ENCODE results near the gene ZNF805. TPM values are rescaled to one million over a fixed set of nuclear protein-coding genes. Genes with fewer than 3 reads are reported as not detected.
"Not testable (repeated sequence)": the region's sequence is repeated elsewhere in the genome, so short reads cannot be mapped to it uniquely, and the experiment has no call there.

Gene ZNF805
- total RNA-seq, 2 experiments from 2014 or later = 6.4 to 7.1 TPM

DNA sequence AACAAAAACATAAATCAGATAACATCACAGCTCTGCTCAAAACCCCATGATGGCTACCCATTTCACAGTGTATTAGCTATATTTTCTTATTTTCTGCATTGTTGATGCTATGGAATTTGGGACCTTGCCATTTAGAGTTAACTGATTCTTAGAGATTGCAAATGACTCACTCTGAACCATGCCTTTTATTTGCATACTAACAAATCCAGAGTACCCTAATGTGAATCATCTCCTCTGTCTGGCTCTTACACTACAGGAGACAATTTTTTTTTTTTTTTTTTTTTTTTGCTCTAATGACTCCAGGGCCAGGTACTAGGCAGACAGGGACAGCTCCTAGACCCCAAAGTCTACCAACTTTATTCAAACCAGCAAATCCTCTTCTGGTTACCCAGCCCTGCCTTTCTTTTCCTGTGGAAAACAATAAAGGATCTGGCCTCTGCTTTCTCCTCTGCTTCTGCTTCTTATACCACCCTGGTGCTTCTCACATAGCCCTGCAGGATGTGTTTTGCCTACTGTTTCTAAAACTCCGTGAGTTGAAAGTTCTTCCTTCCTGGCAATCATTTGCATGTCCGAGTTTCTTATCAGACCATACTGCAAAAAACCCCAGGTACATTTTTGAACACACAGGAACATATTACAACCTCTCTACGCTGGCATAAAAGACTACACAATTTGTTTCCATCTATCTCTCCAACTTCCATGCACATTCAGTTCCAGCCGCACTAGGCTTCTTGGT is 29.3 kb downstream of the ZNF805 start:
- ATAC-seq (peak; percentile 88), DNase-seq (no peak)
- peaks cover 23% of the 10 kb centered on the region for H3K4me1 Mint-ChIP-seq
- ChIA-PET CTCF (no interaction called here), POLR2A (no interaction called here)
- no peak overlapping the region for H3K4me3 Mint-ChIP-seq
- no peaks in the 10 kb centered on the region for H3K27me3 Mint-ChIP-seq
- H3K27ac Mint-ChIP-seq = peak overlapping the region; percentile 61
- intact Hi-C loops (cut with DNase I, micrococcal nuclease) = no loop called here
- H3K36me3 Mint-ChIP-seq (ENCODE audit: low read depth) = peaks cover 48% of the 10 kb centered on the region
- peaks cover 20% of the 10 kb centered on the region for H3K9me3 Mint-ChIP-seq (ENCODE audit: low read depth)

DNA sequence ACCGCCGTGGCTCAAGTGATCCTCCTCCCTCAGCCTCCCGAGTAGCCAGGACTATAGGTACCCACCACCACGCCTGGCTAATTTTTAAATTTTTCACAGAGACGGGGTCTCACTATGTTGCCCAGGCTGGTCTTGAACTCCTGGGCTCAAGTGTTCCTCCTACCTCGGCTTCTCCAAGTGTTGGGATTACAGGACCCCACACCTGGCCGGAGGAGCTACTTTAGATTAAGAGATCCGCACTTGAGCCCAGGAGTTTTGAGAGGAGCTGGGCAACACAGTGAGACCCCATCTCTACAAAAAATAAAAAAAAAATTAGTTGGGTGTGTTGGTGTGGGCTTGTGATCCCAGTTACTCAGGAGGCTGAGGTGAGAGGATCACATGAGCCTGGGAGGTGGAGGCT is 30.8 kb downstream of the ZNF805 start:
- Mint-ChIP-seq H3K27me3 (no peaks in the 10 kb centered on the region), H3K9me3 (ENCODE audit: low read depth) (peaks cover 14% of the 10 kb centered on the region), H3K4me1 (peaks cover 23% of the 10 kb centered on the region), H3K27ac (no peak overlapping the region), H3K36me3 (ENCODE audit: low read depth) (peaks cover 55% of the 10 kb centered on the region), H3K4me3 (no peak overlapping the region)
- intact Hi-C loops (cut with DNase I, micrococcal nuclease) = no loop called here
- ChIA-PET POLR2A (no interaction called here), CTCF (interaction anchor here (0.6 kb wide), 1 partner anchor 31 kb away, joined by 3 read pairs; the partner anchor contains the start of gene ZNF805)
- ATAC-seq (no peak), DNase-seq (no peak)

DNA sequence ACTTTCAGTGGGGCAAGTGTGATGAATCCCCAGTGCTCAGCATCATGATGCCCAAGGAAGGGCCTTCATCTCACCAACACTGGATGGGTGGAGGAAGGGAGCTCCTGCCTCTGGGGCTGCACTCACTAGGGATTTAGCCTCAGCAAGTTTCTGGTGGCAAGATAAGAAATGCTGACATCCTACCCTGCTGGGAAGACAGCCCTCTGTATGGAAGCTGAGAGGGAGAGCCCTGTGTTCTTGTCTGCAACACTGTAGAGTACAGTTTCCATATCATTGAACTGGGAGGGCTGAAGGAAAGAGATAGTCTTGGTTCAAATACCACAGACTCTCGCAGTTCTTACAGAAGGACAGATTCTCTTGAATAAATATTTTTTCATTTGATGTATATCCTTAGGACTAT is 32.6 kb downstream of the ZNF805 start:
- CTCF ChIA-PET = no interaction called here
- H3K27me3 Mint-ChIP-seq = no peaks in the 10 kb centered on the region
- H3K4me1 Mint-ChIP-seq = peaks cover 23% of the 10 kb centered on the region
- H3K9me3 Mint-ChIP-seq (ENCODE audit: low read depth) = peaks cover 5% of the 10 kb centered on the region
- DNase-seq = no peak
- POLR2A ChIA-PET = interaction anchor here (0.6 kb wide), 1 partner anchor 1241 kb away, joined by 4 read pairs; no protein-coding TSS in a partner anchor
- no peak for ATAC-seq
- peak overlapping the region; percentile 19 for H3K27ac Mint-ChIP-seq
- H3K36me3 Mint-ChIP-seq (ENCODE audit: low read depth) = peaks cover 54% of the 10 kb centered on the region
- intact Hi-C loops (cut with DNase I, micrococcal nuclease) = no loop called here
- H3K4me3 Mint-ChIP-seq = no peak overlapping the region

DNA sequence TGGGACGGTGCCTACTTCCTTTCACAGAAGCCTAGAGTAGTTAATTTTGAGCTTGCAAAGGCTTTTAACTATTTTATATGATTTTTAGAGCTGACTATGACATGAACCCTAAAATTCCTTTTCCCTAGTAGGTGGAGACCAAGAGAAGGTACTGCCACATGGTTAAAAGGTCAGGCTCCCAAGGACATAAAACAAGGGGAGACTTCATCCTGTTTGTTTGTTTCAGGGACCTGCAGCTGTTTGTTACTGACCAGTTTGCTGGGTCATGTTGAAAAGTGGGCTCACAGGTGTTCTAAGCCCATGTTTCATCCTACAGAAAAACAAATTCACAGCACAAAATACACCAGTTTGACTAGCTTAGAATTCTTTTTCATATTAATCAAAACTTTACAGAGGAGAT is 36.0 kb downstream of the ZNF805 start:
- Mint-ChIP-seq H3K27ac (no peak overlapping the region), H3K27me3 (no peaks in the 10 kb centered on the region), H3K36me3 (ENCODE audit: low read depth) (peaks cover 50% of the 10 kb centered on the region), H3K9me3 (ENCODE audit: low read depth) (peaks cover 3% of the 10 kb centered on the region), H3K4me3 (no peak overlapping the region), H3K4me1 (peaks cover 15% of the 10 kb centered on the region)
- CTCF ChIA-PET = no interaction called here
- DNase-seq (no peak), ATAC-seq (no peak)
- intact Hi-C loops (cut with DNase I, micrococcal nuclease) = no loop called here
- POLR2A ChIA-PET = no interaction called here

DNA sequence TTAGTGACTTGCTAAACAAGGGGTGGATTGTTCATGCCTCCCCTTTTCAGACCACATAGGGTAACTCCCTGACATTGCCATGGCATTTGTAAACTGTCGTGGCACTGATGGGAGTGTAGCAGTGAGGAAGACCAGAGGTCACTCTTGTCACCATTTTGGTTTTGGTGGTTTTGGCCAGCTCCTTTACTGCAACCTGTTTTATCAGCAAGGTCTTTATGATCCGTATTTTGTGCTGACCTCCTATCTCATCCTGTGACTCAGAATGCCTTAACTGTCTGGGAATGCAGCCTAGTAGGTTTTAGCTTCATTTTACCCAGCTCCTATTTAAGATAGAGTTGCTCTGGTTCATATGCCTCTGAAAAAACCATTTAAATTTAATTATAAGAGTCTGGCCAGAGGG is 38.0 kb downstream of the ZNF805 start:
- intact Hi-C loops (cut with DNase I, micrococcal nuclease); H3K4me3 Mint-ChIP-seq; DNase-seq; ATAC-seq; H3K27me3 Mint-ChIP-seq; H3K9me3 Mint-ChIP-seq (ENCODE audit: low read depth); POLR2A ChIA-PET; CTCF ChIA-PET; H3K27ac Mint-ChIP-seq: not testable (repeated sequence)
- Mint-ChIP-seq H3K4me1 (peaks cover 28% of the 10 kb centered on the region), H3K36me3 (ENCODE audit: low read depth) (peaks cover 53% of the 10 kb centered on the region)

DNA sequence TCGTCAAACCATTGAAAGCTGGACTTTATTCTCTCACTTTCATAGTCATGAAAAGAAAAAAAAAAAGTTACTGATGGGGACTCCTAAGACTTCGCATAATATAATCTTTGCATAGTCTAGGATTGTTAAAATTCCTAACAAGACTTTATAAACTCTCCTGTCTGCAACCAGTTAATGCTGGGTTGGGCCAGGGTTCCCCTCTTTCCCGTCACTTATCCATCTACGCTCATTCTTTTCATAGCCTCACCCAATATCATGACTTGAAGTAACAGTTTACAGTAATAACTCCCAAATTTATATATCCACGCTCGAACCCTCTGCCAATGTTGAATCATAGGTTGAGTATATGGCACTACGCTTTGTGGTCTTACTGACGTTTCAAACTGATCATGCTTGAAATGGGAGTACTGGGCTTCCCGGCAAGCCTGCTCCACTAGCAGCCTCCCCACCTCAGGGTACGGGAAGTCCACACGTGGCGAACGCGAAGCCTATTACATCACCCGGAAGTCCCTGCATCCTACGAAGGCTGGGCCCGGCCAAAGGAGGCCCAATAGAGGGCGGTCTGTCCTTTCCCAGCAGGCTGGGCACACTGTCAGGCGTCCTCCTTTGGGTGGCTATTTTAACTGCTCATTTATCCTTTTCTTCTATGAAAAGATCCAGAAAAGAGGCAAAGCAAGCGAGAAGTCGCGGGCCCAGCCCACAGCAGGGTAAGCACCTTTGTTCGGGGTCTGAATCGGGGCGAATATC is 39.2 kb downstream of the ZNF805 start:
- peaks cover 31% of the 10 kb centered on the region for H3K4me1 Mint-ChIP-seq
- peak; percentile 74 for ATAC-seq
- H3K36me3 Mint-ChIP-seq (ENCODE audit: low read depth) = peaks cover 54% of the 10 kb centered on the region
- ChIA-PET POLR2A (no interaction called here), CTCF (interaction anchor here (0.8 kb wide), 1 partner anchor 960 kb away, joined by 3 read pairs; no protein-coding TSS in a partner anchor)
- H3K4me3 Mint-ChIP-seq = no peak overlapping the region
- DNase-seq = peak; percentile 92
- intact Hi-C loops (cut with DNase I, micrococcal nuclease) = loop anchor here (1.0 to 5.0 kb wide), 17 partner anchors 39 to 1627 kb away; partner anchors contain the start of genes TRAPPC2B (in 2 of the 2), ZNF543 (in 2 of the 2), ZNF547 (in 2 of the 2) and ZNF805 (in 2 of the 2)
- H3K27me3 Mint-ChIP-seq = no peaks in the 10 kb centered on the region
- H3K27ac Mint-ChIP-seq = no peak overlapping the region
- no peaks in the 10 kb centered on the region for H3K9me3 Mint-ChIP-seq (ENCODE audit: low read depth)

DNA sequence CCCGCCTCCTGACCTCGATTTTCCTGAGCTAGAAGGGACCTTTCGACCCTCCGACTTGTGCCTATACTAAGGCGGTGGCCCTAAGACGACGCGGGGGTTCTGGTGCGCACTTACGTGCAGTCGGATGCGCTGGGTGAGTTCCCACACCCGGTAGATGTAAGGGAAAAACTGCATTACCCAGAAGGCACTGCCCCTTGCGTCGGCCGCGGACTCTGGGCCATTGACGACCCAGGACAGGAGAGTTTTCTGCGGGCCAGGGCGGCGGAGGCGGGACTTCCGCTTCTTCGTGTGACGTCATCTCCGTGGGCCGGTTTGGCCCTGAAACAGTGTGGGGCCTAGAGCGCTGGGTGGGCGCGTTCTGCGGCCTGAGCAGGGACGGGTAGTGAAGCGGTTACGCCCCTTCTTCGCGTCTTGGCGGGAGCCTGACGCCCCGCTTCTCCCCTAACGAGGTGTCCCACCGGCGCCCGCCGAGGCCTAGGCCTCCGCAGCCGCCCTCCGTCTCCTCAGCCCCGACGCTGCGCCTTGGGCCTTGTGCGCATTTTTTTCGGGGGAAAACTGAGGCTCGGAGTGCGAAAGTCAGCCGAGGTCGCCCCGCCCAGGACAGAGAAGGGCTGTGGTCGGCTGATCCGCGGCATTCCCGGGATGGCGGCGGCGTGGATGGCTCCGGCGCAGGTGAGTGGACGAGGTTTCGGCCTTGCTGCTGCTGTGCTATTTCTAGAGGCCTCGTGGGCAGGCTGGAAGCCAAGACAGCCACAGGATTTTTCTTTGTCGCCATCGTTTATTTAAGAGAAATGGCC is 39.9 kb downstream of the ZNF805 start, which contains the start of gene ZNF460:
ZNF460 (plus strand) TSS at position 321 of the 797 bp plus-strand sequence; CDS start at position 643, 322 bp downstream.
- peaks cover 4% of the 10 kb centered on the region for H3K9me3 Mint-ChIP-seq (ENCODE audit: low read depth)
- CTCF ChIA-PET = interaction anchor here (0.8 kb wide), 1 partner anchor 959 kb away, joined by 3 read pairs; no protein-coding TSS in a partner anchor
- intact Hi-C loops (cut with DNase I, micrococcal nuclease) = loop anchor here (1.0 to 5.0 kb wide), 16 partner anchors 40 to 1628 kb away; partner anchors contain the start of genes TRAPPC2B (in 2 of the 2), ZNF543 (in 2 of the 2), ZNF547 (in 2 of the 2) and ZNF805 (in 2 of the 2)
- no peak within 1 kb of the TSS for H3K4me3 Mint-ChIP-seq
- H3K36me3 Mint-ChIP-seq (ENCODE audit: low read depth) = peaks cover 56% of the 10 kb centered on the region
- peaks cover 37% of the 10 kb centered on the region for H3K4me1 Mint-ChIP-seq
- ATAC-seq (peak; percentile 86), DNase-seq (peak; percentile 98)
- POLR2A ChIA-PET = no interaction called here
- H3K27ac Mint-ChIP-seq = no peak within 1 kb of the TSS
- H3K27me3 Mint-ChIP-seq = no peaks in the 10 kb centered on the region

DNA sequence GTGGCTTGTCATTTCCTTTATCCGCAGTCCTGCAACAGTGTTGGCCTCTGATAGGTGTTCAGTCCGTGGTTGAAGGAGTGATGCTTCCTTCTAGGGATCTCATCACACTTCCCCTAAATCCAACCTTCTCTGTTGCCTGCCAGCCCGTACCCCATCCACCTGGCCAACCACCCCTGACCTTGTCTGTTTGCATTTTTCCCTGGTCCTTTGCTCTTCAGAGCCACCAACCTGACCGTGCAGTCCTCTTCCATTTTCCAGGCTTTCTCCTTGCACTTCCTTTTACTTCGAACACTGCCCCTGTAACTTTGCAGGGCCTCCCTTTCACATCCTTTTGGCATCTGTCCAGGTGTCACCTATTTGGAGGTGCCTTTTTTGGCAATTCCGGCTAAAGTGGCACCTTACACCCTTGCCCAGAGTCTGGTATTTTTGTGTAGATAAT is 40.5 kb downstream of the ZNF805 start:
- ChIA-PET POLR2A (no interaction called here), CTCF (no interaction called here)
- Mint-ChIP-seq H3K27ac (no peak overlapping the region), H3K4me3 (no peak overlapping the region), H3K27me3 (no peaks in the 10 kb centered on the region), H3K4me1 (peaks cover 38% of the 10 kb centered on the region), H3K9me3 (ENCODE audit: low read depth) (peaks cover 7% of the 10 kb centered on the region), H3K36me3 (ENCODE audit: low read depth) (peaks cover 57% of the 10 kb centered on the region)
- ATAC-seq = no peak
- intact Hi-C loops (cut with DNase I, micrococcal nuclease) = loop anchor here (1.0 to 5.0 kb wide), 16 partner anchors 39 to 1629 kb away; partner anchors contain the start of genes TRAPPC2B (in 2 of the 2), ZNF543 (in 2 of the 2), ZNF547 (in 2 of the 2) and ZNF805 (in 2 of the 2)
- peak; percentile 40 for DNase-seq

DNA sequence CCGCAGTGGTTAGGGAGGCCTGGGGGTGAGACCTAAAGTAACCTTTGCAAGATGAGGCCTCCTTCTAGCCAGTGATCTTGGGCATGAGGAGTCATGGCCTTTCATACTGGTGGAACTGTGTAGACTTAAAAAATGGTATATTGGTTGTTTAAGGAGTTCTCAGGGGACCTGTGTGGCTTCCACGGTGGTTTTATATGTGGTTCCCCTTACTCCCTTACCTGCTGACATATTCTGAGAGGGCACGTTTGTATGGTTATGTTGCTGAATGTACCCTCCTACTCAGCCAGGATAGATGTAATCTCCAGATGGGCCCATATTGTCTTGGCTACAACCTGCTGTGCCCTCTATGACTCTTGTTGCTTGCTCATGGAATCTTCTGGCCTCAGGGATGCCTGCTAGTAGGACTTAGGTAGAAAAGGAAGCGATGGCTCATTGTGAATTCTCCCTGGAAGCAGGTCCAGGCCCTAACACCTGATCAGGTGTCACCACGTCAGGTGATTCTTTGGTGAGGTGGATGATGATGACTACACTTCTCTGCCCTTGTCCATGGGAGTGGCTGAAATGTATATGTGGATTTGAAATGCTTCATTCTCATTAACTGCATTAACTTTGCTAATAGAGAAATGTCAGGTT is 41.7 kb downstream of the ZNF805 start:
- H3K27me3 Mint-ChIP-seq = no peaks in the 10 kb centered on the region
- no peak overlapping the region for H3K4me3 Mint-ChIP-seq
- POLR2A ChIA-PET = no interaction called here
- ATAC-seq (peak; percentile 22), DNase-seq (peak; percentile 66)
- H3K36me3 Mint-ChIP-seq (ENCODE audit: low read depth) = peaks cover 61% of the 10 kb centered on the region
- peaks cover 41% of the 10 kb centered on the region for H3K4me1 Mint-ChIP-seq
- no peak overlapping the region for H3K27ac Mint-ChIP-seq
- intact Hi-C loops (cut with DNase I, micrococcal nuclease) = loop anchor here in 1 of 2 experiments (2.0 to 5.0 kb wide), 4 partner anchors 195 to 1630 kb away; partner anchors contain the start of genes ZNF274, ZNF416 and ZNF772
- H3K9me3 Mint-ChIP-seq (ENCODE audit: low read depth) = peaks cover 13% of the 10 kb centered on the region
- CTCF ChIA-PET = no interaction called here

DNA sequence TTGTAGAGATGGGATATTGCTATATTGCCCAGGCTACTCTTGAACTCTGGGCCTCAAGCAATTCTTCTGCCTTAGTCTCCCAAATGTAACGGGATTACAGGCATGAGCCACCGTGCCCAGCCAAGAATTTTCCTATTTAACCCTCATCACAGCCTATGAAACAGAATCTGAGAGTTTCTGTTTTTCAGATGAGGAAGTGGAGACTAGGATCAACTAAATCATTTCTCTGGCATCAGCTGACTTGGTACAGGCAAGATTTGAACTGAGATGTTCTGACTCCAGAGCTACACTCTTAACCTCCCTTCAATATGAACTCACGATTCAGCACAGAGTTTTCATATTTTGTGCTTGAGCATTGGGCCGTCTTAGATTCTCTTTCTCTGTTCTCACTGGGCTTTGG is 47.9 kb downstream of the ZNF805 start:
- H3K9me3 Mint-ChIP-seq (ENCODE audit: low read depth) = peaks cover 47% of the 10 kb centered on the region
- no peak for DNase-seq

More for the DNA sequence above, 47.9 kb downstream of the ZNF805 start:
- no peak overlapping the region for H3K27ac Mint-ChIP-seq
- ChIA-PET POLR2A (no interaction called here), CTCF (no interaction called here)
- ATAC-seq = no peak
- H3K36me3 Mint-ChIP-seq (ENCODE audit: low read depth) = peaks cover 91% of the 10 kb centered on the region
- no peaks in the 10 kb centered on the region for H3K27me3 Mint-ChIP-seq
- H3K4me3 Mint-ChIP-seq = no peak overlapping the region
- intact Hi-C loops (cut with DNase I, micrococcal nuclease) = no loop called here
- peaks cover 22% of the 10 kb centered on the region for H3K4me1 Mint-ChIP-seq

Measured in activated CD4-positive, alpha-beta T cell treated with anti-CD3 and anti-CD28 coated beads for 36 hours (primary cell).